ENCODE data around the gene DPP3. TPM values are rescaled to one million over a fixed set of nuclear protein-coding genes. Genes with fewer than 3 reads are reported as not detected.
"Not testable (repeated sequence)": the region's sequence is repeated elsewhere in the genome, so short reads cannot be mapped to it uniquely, and the experiment has no call there.

DPP3 gene
- polyA plus RNA-seq, 2 donors: 16.3 to 29.6 TPM

DNA sequence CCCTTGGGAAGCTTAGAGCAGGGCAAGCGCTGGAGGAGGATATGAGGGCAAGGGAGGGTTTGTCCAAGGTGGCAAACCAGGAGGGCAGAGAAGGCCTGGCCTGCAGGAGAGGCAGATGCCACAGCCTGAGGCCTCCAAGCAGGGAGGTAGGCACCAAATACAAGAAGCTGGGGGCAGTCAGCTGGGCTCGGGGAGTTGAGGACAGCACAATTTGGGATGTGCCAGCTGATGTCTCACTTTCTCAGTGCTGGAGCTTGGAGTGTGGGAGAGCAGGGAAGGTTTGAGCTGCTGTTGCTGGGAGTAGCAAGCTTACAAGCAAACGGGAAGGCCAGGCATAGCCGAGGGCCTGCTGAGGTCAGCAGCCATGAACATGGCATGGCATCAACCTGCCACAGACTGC, 61.7 kb downstream of the DPP3 start:
- Histone ChIP-seq H3K9me3 (ENCODE audit: control insufficient read depth in 2 of 2, insufficient read depth in 1 of 2, low read depth in 1 of 2, low read length in 1 of 2) (no peaks in the 10 kb centered on the region), H3K27me3 (ENCODE audit: control insufficient read depth in 1 of 2, insufficient read depth in 2 of 2, low read length in 2 of 2) (no peaks in the 10 kb centered on the region), H3K4me1 (ENCODE audit: control insufficient read depth in 2 of 2, insufficient read depth in 2 of 2, low read length in 1 of 2) (peaks cover 0 to 7% of the 10 kb centered on the region in 2 donors), H3K4me3 (ENCODE audit: low read depth in 1 of 2, low read length in 2 of 2) (no peak overlapping the region), H3K27ac (ENCODE audit: low read depth in 2 of 2, low read length in 1 of 2) (peak overlapping the region in 1 of 2 donors; percentile 3), H3K36me3 (ENCODE audit: control insufficient read depth in 2 of 2, insufficient read depth in 2 of 2, low read length in 1 of 2) (peaks cover 6 to 25% of the 10 kb centered on the region in 2 donors)
- WGBS, 2 donors: 79 to 81% methylated on average over 4 of the region's 4 CpGs

DNA sequence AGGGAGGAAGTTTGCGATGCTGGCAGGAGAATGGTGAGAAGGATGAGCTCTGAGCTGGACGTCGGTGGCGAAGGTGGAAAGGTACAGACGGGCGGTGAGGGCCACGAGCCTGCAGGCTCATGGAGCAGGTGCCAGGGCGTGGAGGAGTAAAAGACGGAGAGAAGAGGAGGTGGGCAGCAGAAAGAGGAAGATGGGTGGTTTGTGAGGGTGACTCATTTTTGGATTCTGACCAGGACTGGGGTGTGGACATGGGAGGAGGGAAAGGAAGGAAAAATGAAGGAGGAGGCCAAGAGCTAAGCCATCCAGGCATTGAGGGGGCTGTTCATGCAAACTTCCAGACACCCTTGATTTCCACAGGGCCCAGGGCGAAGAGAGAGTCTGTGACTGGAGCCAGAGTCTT, 62.1 kb downstream of the DPP3 start:
- no peaks in the 10 kb centered on the region for H3K9me3 ChIP-seq (ENCODE audit: control insufficient read depth in 2 of 2, insufficient read depth in 1 of 2, low read depth in 1 of 2, low read length in 1 of 2)
- no peak overlapping the region for H3K4me3 ChIP-seq (ENCODE audit: low read depth in 1 of 2, low read length in 2 of 2)
- peak overlapping the region in 1 of 2 donors; percentile 3 for H3K27ac ChIP-seq (ENCODE audit: low read depth in 2 of 2, low read length in 1 of 2)
- peaks cover 0 to 7% of the 10 kb centered on the region in 2 donors for H3K4me1 ChIP-seq (ENCODE audit: control insufficient read depth in 2 of 2, insufficient read depth in 2 of 2, low read length in 1 of 2)
- H3K36me3 ChIP-seq (ENCODE audit: control insufficient read depth in 2 of 2, insufficient read depth in 2 of 2, low read length in 1 of 2): peaks cover 6 to 25% of the 10 kb centered on the region in 2 donors
- whole genome bisulfite sequencing, 2 donors: 76 to 83% methylated on average over 10 of the region's 10 CpGs
- H3K27me3 ChIP-seq (ENCODE audit: control insufficient read depth in 1 of 2, insufficient read depth in 2 of 2, low read length in 2 of 2): no peaks in the 10 kb centered on the region

DNA sequence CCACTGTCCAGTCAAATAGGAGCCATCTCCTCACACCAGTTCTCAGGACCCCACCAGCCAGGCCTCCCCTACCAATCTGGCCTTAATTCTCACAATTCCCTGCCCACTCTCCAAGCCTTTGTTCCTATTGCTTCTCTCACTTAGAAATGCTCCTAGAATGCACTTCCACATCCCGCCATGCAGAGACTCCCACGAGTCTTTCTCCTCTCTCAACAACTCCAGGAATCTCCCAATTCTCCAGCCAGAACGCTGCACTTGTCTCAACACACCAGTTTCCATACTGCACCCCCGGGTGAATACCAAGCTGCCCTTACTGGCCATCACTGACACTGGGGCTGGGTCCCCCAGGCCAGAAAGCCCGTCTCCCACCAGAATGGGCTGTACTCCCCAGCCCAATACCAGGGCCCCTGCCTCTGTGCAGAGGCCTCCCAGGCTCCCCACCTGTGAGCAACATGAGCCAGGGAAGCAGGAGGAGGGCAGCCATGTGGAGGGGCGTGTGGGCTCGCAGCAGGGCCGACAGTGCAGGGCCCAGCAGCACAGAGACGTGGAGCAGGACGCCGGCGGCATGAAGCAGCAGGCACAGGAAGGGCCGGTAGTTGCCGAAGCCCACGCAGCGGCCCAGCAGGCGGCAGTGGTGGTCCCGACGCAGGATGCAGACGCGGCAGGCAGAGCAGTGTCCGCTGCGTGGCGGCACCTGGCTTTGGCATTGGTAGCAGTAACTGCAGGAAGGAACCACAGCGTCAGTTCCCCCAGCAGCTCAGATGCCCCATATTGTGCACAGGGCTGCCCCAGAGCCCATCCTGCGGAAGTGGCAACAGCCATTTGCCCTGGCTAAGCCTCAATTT, 63.3 kb downstream of the DPP3 start:
- no peaks in the 10 kb centered on the region for H3K27me3 ChIP-seq (ENCODE audit: control insufficient read depth in 1 of 2, insufficient read depth in 2 of 2, low read length in 2 of 2)
- peak overlapping the region; percentile 37 to 41 for H3K27ac ChIP-seq (ENCODE audit: low read depth in 2 of 2, low read length in 1 of 2)
- peaks cover 0 to 7% of the 10 kb centered on the region in 2 donors for H3K4me1 ChIP-seq (ENCODE audit: control insufficient read depth in 2 of 2, insufficient read depth in 2 of 2, low read length in 1 of 2)
- H3K9me3 ChIP-seq (ENCODE audit: control insufficient read depth in 2 of 2, insufficient read depth in 1 of 2, low read depth in 1 of 2, low read length in 1 of 2): no peaks in the 10 kb centered on the region
- no peak overlapping the region for H3K4me3 ChIP-seq (ENCODE audit: low read depth in 1 of 2, low read length in 2 of 2)
- peaks cover 6 to 25% of the 10 kb centered on the region in 2 donors for H3K36me3 ChIP-seq (ENCODE audit: control insufficient read depth in 2 of 2, insufficient read depth in 2 of 2, low read length in 1 of 2)
- WGBS, 2 donors: 46 to 51% methylated on average over 26 of the region's 26 CpGs

DNA sequence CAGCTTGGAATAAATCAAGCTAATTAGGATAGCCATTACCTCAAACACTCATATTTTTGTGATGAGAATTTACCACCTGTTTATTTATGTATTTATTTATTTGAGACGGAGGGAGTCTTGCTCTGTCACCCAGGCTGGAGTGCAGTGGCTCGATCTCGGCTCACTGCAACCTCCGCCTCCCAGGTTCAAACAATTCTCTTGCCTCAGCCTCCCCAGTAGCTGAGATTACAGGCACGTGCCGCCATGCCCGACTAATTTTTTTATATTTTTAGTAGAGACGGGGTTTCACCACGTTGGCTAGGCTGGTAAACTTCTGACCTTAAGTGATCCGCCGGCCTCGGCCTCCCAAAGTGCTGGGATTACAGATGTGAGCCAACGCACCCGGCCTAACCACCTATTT, 64.7 kb downstream of the DPP3 start:
- not testable (repeated sequence) for H3K9me3 ChIP-seq (ENCODE audit: control insufficient read depth in 2 of 2, insufficient read depth in 1 of 2, low read depth in 1 of 2, low read length in 1 of 2); H3K4me3 ChIP-seq (ENCODE audit: low read depth in 1 of 2, low read length in 2 of 2); H3K4me1 ChIP-seq (ENCODE audit: control insufficient read depth in 2 of 2, insufficient read depth in 2 of 2, low read length in 1 of 2); H3K27ac ChIP-seq (ENCODE audit: low read depth in 2 of 2, low read length in 1 of 2); H3K27me3 ChIP-seq (ENCODE audit: control insufficient read depth in 1 of 2, insufficient read depth in 2 of 2, low read length in 2 of 2)
- peaks cover 6 to 20% of the 10 kb centered on the region in 2 donors for H3K36me3 ChIP-seq (ENCODE audit: control insufficient read depth in 2 of 2, insufficient read depth in 2 of 2, low read length in 1 of 2)
- 59 to 65% methylated on average over 14 of the region's 14 CpGs for WGBS, 2 donors

DNA sequence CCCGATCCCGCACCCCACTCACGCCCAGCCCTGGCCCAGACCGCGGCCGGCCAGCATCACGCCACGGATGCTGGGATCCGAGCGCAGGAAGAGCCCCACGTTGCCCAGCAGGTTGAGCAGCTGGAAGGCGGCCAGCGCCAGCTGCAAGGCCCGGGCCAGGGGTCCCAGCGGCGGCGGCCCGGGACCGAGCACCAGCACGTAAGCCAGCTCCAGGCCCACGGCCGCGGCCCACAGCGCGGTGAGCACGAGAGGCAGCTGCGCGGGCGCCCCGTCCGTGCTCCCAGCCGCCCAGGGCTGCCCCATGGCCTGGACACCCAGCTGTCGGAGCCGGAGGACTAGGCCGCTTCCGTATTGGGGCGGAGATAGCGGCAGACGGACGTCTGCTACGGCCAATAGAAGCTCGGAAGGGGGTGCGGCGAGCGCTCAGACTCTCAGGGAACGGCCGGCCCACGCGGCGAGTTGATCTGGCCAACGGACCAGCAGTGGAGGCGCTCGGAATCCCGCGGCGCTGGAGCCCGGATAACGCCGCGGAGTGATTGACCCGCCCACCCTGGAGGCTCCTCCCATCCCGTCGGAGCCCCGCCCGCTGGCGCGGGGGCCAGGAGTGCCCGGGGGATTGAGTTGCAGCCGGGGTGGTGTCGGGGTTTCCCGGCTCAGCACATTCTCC, 65.6 kb downstream of the DPP3 start, which contains the start of gene ZDHHC24:
ZDHHC24 (minus strand) TSS at position 348 of the 667 bp plus-strand sequence; CDS start at position 303, 45 bp downstream.
- peaks cover 6 to 18% of the 10 kb centered on the region in 2 donors for H3K36me3 ChIP-seq (ENCODE audit: control insufficient read depth in 2 of 2, insufficient read depth in 2 of 2, low read length in 1 of 2)
- WGBS, 2 donors: 0 to 1% methylated on average over 64 to 71 of the region's 71 CpGs
- peak within 1 kb of the TSS; percentile 59 to 87 for H3K4me3 ChIP-seq (ENCODE audit: low read depth in 1 of 2, low read length in 2 of 2)
- H3K9me3 ChIP-seq (ENCODE audit: control insufficient read depth in 2 of 2, insufficient read depth in 1 of 2, low read depth in 1 of 2, low read length in 1 of 2): no peaks in the 10 kb centered on the region
- peaks cover 0 to 7% of the 10 kb centered on the region in 2 donors for H3K4me1 ChIP-seq (ENCODE audit: control insufficient read depth in 2 of 2, insufficient read depth in 2 of 2, low read length in 1 of 2)
- no peaks in the 10 kb centered on the region for H3K27me3 ChIP-seq (ENCODE audit: control insufficient read depth in 1 of 2, insufficient read depth in 2 of 2, low read length in 2 of 2)
- peak within 1 kb of the TSS; percentile 72 to 75 for H3K27ac ChIP-seq (ENCODE audit: low read depth in 2 of 2, low read length in 1 of 2)

DNA sequence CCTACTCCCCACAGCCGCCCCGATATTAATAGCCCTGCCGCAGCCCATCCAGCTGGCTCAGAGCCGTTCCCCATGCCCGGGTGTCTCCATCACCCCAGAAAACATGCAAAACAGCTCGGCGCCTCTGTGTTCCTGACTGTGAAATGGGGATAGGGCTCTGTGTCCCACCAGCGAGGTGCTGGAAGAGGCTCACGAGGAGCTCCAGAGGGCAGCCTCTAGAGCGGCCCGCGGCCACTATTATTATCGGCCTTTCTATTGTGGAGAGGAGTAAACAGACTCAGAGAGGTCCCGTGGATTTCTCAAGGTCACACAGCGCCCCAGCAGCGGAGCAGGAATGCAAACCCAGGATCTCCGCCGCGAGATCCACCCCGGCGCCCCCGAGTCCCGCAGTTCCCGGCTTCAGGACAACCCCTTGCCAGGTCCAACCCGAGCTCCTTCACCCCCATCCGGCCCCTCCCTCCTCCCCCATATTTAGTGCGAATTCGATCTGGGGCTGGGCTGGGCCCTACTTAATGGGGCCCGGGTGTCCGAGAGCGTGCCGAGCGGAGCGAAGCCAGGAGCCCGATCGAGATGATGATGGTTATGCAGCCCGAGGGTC, 66.2 kb downstream of the DPP3 start, which contains the start of gene ACTN3:
ACTN3 (plus strand) TSS at position 536 of the 598 bp plus-strand sequence; CDS start at position 571, 35 bp downstream.
- Histone ChIP-seq H3K9me3 (ENCODE audit: control insufficient read depth in 2 of 2, insufficient read depth in 1 of 2, low read depth in 1 of 2, low read length in 1 of 2) (no peaks in the 10 kb centered on the region), H3K4me3 (ENCODE audit: low read depth in 1 of 2, low read length in 2 of 2) (peak within 1 kb of the TSS; percentile 59 to 87), H3K27ac (ENCODE audit: low read depth in 2 of 2, low read length in 1 of 2) (peak within 1 kb of the TSS; percentile 72 to 75), H3K4me1 (ENCODE audit: control insufficient read depth in 2 of 2, insufficient read depth in 2 of 2, low read length in 1 of 2) (peaks cover 0 to 7% of the 10 kb centered on the region in 2 donors), H3K36me3 (ENCODE audit: control insufficient read depth in 2 of 2, insufficient read depth in 2 of 2, low read length in 1 of 2) (peaks cover 6 to 16% of the 10 kb centered on the region in 2 donors), H3K27me3 (ENCODE audit: control insufficient read depth in 1 of 2, insufficient read depth in 2 of 2, low read length in 2 of 2) (no peaks in the 10 kb centered on the region)
- WGBS, 2 donors: 2% methylated on average over 37 of the region's 37 CpGs

DNA sequence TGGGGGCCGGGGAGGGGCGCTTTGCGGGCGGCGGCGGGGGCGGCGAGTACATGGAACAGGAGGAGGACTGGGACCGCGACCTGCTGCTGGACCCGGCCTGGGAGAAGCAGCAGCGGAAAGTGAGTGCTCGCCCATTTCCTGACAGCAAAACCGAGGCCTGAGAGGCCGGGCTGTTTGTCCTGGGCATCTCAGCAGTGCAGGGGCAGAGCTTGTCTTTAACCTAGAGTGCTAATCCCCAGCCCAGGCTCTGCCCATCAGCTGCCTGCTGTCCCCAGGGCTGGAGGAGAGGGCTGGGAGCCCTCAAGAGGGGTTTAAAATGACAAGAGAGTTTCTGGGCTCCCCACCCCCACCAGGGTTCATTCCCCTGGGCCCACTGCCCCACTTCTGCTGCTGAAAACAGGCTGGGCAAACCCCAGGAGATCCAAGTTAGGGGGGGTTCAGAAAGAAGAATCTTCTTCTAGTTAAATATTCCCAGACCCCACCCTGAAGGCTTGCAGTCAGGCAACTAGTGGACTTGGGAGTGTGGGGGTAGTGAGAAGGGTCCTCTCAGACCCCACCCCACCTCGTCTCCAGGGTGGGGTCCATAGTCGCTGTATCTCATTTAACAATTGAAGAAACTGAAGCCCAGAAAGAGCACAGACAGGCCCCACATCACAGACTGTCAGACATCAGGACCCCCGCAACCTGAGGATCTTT, 66.9 kb downstream of the DPP3 start:
- peak overlapping the region in 1 of 2 donors; percentile 87 for H3K4me3 ChIP-seq (ENCODE audit: low read depth in 1 of 2, low read length in 2 of 2)

DNA sequence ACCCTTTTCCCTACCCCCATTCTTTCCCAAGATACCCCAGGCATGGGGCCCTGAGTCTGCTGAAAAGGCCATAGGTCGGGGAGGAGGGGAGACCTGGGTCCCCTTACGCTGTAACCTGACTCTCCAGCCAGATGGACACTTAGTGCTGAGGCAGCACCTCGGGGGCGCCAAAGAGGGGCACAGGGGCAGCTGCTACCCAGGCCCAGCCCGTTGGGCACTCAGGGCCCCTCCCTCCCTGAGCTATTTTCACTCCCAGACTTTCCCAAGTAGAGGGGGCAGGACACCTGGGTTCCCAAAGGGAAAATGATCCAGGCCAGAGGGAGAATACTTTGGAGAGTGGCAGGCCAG, 67.4 kb downstream of the DPP3 start:
- no peaks in the 10 kb centered on the region for H3K9me3 ChIP-seq (ENCODE audit: control insufficient read depth in 2 of 2, insufficient read depth in 1 of 2, low read depth in 1 of 2, low read length in 1 of 2)
- H3K27ac ChIP-seq (ENCODE audit: low read depth in 2 of 2, low read length in 1 of 2): no peak overlapping the region
- H3K36me3 ChIP-seq (ENCODE audit: control insufficient read depth in 2 of 2, insufficient read depth in 2 of 2, low read length in 1 of 2): peaks cover 0 to 5% of the 10 kb centered on the region in 2 donors
- H3K4me3 ChIP-seq (ENCODE audit: low read depth in 1 of 2, low read length in 2 of 2): no peak overlapping the region
- WGBS, 2 donors: 49 to 50% methylated on average over 5 of the region's 5 CpGs
- H3K27me3 ChIP-seq (ENCODE audit: control insufficient read depth in 1 of 2, insufficient read depth in 2 of 2, low read length in 2 of 2): no peaks in the 10 kb centered on the region
- H3K4me1 ChIP-seq (ENCODE audit: control insufficient read depth in 2 of 2, insufficient read depth in 2 of 2, low read length in 1 of 2): peaks cover 0 to 7% of the 10 kb centered on the region in 2 donors

More for the DNA sequence above, 66.9 kb downstream of the DPP3 start:
- WGBS, 2 donors: 34 to 38% methylated on average over 17 to 18 of the region's 18 CpGs
- Histone ChIP-seq H3K27me3 (ENCODE audit: control insufficient read depth in 1 of 2, insufficient read depth in 2 of 2, low read length in 2 of 2) (no peaks in the 10 kb centered on the region), H3K4me1 (ENCODE audit: control insufficient read depth in 2 of 2, insufficient read depth in 2 of 2, low read length in 1 of 2) (peaks cover 0 to 7% of the 10 kb centered on the region in 2 donors), H3K9me3 (ENCODE audit: control insufficient read depth in 2 of 2, insufficient read depth in 1 of 2, low read depth in 1 of 2, low read length in 1 of 2) (no peaks in the 10 kb centered on the region), H3K27ac (ENCODE audit: low read depth in 2 of 2, low read length in 1 of 2) (peak overlapping the region in 1 of 2 donors; percentile 15), H3K36me3 (ENCODE audit: control insufficient read depth in 2 of 2, insufficient read depth in 2 of 2, low read length in 1 of 2) (peaks cover 2 to 10% of the 10 kb centered on the region in 2 donors)

DNA sequence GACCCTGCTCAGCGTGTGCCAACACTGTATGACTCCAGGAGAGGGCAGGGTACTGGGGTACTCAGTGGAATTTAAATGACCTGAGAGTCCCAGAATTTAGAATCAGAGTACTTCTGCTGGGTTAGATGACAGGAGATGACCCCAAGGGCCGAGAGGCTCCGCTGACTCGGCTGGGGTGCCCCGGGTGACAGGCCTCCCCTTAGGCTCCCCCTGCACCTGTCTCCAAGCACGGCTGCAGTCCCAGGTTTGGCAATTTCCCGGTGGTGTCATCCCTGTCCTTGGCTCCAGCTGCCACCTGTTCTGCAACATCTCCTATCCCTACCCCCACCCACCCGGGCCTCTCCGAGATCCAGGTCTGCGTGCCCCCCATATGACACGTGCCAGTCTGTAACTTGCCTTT, 67.8 kb downstream of the DPP3 start:
- Histone ChIP-seq H3K27me3 (ENCODE audit: control insufficient read depth in 1 of 2, insufficient read depth in 2 of 2, low read length in 2 of 2) (no peaks in the 10 kb centered on the region), H3K4me3 (ENCODE audit: low read depth in 1 of 2, low read length in 2 of 2) (no peak overlapping the region), H3K9me3 (ENCODE audit: control insufficient read depth in 2 of 2, insufficient read depth in 1 of 2, low read depth in 1 of 2, low read length in 1 of 2) (no peaks in the 10 kb centered on the region), H3K36me3 (ENCODE audit: control insufficient read depth in 2 of 2, insufficient read depth in 2 of 2, low read length in 1 of 2) (peaks cover 0 to 5% of the 10 kb centered on the region in 2 donors), H3K27ac (ENCODE audit: low read depth in 2 of 2, low read length in 1 of 2) (no peak overlapping the region), H3K4me1 (ENCODE audit: control insufficient read depth in 2 of 2, insufficient read depth in 2 of 2, low read length in 1 of 2) (peaks cover 0 to 7% of the 10 kb centered on the region in 2 donors)
- 47 to 51% methylated on average over 11 of the region's 11 CpGs for WGBS, 2 donors

Data from esophagus (tissue), 2 donors.